ENCODE data around the gene POLD2.

GRCh38 chr7:44074349-44074695 lies 49.0 kb downstream of the POLD2 start:
- TF ChIP-seq CTCF (IDR thresholded peaks at IDR 0.05; ENCODE audit: control extremely low read depth in 1 of 3, insufficient read depth in 1 of 3, low read depth in 1 of 3, low read length in 3 of 3) (no peak), EP300 (IDR thresholded peaks at IDR 0.05; ENCODE audit: borderline replicate concordance in 1 of 2, low read depth in 2 of 2, low read length in 2 of 2) (no peak), EZH2 (IDR thresholded peaks at IDR 0.05; ENCODE audit: low read depth, low read length, severe bottlenecking) (no peak), POLR2AphosphoS5 (IDR thresholded peaks at IDR 0.05; ENCODE audit: low read depth, low read length) (no peak)
- TF ChIP-seq, protein P1, sequence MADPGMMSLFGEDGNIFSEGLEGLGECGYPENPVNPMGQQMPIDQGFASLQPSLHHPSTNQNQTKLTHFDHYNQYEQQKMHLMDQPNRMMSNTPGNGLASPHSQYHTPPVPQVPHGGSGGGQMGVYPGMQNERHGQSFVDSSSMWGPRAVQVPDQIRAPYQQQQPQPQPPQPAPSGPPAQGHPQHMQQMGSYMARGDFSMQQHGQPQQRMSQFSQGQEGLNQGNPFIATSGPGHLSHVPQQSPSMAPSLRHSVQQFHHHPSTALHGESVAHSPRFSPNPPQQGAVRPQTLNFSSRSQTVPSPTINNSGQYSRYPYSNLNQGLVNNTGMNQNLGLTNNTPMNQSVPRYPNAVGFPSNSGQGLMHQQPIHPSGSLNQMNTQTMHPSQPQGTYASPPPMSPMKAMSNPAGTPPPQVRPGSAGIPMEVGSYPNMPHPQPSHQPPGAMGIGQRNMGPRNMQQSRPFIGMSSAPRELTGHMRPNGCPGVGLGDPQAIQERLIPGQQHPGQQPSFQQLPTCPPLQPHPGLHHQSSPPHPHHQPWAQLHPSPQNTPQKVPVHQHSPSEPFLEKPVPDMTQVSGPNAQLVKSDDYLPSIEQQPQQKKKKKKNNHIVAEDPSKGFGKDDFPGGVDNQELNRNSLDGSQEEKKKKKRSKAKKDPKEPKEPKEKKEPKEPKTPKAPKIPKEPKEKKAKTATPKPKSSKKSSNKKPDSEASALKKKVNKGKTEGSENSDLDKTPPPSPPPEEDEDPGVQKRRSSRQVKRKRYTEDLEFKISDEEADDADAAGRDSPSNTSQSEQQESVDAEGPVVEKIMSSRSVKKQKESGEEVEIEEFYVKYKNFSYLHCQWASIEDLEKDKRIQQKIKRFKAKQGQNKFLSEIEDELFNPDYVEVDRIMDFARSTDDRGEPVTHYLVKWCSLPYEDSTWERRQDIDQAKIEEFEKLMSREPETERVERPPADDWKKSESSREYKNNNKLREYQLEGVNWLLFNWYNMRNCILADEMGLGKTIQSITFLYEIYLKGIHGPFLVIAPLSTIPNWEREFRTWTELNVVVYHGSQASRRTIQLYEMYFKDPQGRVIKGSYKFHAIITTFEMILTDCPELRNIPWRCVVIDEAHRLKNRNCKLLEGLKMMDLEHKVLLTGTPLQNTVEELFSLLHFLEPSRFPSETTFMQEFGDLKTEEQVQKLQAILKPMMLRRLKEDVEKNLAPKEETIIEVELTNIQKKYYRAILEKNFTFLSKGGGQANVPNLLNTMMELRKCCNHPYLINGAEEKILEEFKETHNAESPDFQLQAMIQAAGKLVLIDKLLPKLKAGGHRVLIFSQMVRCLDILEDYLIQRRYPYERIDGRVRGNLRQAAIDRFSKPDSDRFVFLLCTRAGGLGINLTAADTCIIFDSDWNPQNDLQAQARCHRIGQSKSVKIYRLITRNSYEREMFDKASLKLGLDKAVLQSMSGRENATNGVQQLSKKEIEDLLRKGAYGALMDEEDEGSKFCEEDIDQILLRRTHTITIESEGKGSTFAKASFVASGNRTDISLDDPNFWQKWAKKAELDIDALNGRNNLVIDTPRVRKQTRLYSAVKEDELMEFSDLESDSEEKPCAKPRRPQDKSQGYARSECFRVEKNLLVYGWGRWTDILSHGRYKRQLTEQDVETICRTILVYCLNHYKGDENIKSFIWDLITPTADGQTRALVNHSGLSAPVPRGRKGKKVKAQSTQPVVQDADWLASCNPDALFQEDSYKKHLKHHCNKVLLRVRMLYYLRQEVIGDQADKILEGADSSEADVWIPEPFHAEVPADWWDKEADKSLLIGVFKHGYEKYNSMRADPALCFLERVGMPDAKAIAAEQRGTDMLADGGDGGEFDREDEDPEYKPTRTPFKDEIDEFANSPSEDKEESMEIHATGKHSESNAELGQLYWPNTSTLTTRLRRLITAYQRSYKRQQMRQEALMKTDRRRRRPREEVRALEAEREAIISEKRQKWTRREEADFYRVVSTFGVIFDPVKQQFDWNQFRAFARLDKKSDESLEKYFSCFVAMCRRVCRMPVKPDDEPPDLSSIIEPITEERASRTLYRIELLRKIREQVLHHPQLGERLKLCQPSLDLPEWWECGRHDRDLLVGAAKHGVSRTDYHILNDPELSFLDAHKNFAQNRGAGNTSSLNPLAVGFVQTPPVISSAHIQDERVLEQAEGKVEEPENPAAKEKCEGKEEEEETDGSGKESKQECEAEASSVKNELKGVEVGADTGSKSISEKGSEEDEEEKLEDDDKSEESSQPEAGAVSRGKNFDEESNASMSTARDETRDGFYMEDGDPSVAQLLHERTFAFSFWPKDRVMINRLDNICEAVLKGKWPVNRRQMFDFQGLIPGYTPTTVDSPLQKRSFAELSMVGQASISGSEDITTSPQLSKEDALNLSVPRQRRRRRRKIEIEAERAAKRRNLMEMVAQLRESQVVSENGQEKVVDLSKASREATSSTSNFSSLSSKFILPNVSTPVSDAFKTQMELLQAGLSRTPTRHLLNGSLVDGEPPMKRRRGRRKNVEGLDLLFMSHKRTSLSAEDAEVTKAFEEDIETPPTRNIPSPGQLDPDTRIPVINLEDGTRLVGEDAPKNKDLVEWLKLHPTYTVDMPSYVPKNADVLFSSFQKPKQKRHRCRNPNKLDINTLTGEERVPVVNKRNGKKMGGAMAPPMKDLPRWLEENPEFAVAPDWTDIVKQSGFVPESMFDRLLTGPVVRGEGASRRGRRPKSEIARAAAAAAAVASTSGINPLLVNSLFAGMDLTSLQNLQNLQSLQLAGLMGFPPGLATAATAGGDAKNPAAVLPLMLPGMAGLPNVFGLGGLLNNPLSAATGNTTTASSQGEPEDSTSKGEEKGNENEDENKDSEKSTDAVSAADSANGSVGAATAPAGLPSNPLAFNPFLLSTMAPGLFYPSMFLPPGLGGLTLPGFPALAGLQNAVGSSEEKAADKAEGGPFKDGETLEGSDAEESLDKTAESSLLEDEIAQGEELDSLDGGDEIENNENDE (IDR thresholded peaks at IDR 0.05; ENCODE audit: insufficient replicate concordance, low read length): no peak
- TF ChIP-seq, protein P2, sequence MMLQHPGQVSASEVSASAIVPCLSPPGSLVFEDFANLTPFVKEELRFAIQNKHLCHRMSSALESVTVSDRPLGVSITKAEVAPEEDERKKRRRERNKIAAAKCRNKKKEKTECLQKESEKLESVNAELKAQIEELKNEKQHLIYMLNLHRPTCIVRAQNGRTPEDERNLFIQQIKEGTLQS (IDR thresholded peaks at IDR 0.05; ENCODE audit: insufficient read depth, low read depth, low read length): no peak

All from H1 (cell line).